ENCODE data around the gene TCEAL5.

GRCh38 chrX:103304705-103305104, 28.2 kb upstream of the TCEAL5 start:
- no peak for TF ChIP-seq MTERF4 (CRISPR knock-in tag; IDR thresholded peaks at IDR 0.05)
- no peak for TF ChIP-seq HMG20B (CRISPR knock-in tag; conservative IDR thresholded peaks at IDR 0.05)
- no peak for TF ChIP-seq ZGPAT (CRISPR knock-in tag; IDR thresholded peaks at IDR 0.05)
- no peak for TF ChIP-seq PRMT3 (CRISPR knock-in tag; IDR thresholded peaks at IDR 0.05; ENCODE audit: borderline replicate concordance, low read depth)
- no peak for TF ChIP-seq E2F1 (CRISPR knock-in tag; IDR thresholded peaks at IDR 0.05)
- no peak for TF ChIP-seq CTCF (CRISPR knock-in tag; IDR thresholded peaks at IDR 0.05)
